GM12873 (cell line): ENCODE measurements around the gene PRKD1.

Experiments used
- TF ChIP-seq, protein P1 (sequence below): IDR thresholded peaks from 2 replicates; pipeline ENCODE4 v1.5.1; 2012; ENCODE audit warnings: low read depth, mild to moderate bottlenecking, moderate library complexity, low read length, control low read depth; ENCODE audit not compliant: insufficient read depth; ENCODE audit errors: missing control alignments

The PRKD1 gene

GRCh38 chr14:29763342-29763858, 164.2 kb downstream of the PRKD1 start:
- TF ChIP-seq, protein P1, sequence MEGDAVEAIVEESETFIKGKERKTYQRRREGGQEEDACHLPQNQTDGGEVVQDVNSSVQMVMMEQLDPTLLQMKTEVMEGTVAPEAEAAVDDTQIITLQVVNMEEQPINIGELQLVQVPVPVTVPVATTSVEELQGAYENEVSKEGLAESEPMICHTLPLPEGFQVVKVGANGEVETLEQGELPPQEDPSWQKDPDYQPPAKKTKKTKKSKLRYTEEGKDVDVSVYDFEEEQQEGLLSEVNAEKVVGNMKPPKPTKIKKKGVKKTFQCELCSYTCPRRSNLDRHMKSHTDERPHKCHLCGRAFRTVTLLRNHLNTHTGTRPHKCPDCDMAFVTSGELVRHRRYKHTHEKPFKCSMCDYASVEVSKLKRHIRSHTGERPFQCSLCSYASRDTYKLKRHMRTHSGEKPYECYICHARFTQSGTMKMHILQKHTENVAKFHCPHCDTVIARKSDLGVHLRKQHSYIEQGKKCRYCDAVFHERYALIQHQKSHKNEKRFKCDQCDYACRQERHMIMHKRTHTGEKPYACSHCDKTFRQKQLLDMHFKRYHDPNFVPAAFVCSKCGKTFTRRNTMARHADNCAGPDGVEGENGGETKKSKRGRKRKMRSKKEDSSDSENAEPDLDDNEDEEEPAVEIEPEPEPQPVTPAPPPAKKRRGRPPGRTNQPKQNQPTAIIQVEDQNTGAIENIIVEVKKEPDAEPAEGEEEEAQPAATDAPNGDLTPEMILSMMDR: no peak

GRCh38 chr14:29759521-29760340, 167.9 kb downstream of the PRKD1 start:
- TF ChIP-seq, protein P1: no peak

GRCh38 chr14:29757711-29758233, 169.9 kb downstream of the PRKD1 start:
- TF ChIP-seq, protein P1: no peak

DNA sequence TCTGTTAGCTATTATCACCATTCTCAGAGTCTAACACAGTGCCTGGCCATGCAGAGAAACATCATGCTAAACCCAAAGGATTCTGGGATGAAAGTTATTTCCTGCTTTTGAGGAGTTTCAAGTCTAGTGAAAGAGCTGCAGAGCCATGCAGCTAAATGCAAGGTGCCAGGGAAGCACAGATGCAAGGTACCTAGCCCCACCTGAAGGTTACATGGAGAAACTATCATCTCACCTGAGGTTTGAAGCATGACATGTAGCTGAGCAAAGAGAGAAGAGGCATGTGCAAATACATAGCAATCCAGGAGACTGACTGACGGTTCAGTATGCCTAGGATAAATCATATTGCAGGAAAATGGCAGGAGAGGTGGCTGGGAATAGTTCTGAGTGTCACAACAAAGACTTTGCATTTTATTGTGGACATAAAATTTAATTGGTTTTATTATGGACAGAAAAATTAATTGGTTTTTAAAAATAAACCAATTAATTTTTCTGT, 170.4 kb downstream of the PRKD1 start:
- TF ChIP-seq, protein P1: no peak

DNA sequence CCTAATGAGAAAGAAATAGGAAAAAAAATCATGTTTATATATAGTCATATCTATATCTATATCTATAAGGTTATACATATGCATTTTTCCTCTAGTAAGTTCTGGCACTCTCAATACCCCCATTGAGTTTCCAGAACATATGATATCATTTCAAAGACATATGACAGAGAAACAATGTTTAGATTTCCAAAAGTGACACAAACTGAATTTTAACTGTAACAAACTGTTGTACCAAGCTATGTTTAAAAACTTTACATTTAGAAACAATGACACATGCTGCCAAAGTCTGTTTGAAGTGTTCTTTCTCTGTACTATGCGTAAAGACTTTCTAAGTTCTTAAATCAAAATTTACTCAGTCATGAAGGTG, 171.6 kb downstream of the PRKD1 start:
- TF ChIP-seq, protein P1: no peak

GRCh38 chr14:29755311-29756018, 172.2 kb downstream of the PRKD1 start:
- TF ChIP-seq, protein P1: no peak

GRCh38 chr14:29754134-29754533, 173.5 kb downstream of the PRKD1 start:
- TF ChIP-seq, protein P1: no peak
